ENCODE results near the gene SYNE1.
A peak's percentile ranks its signal among the peaks of the same experiment; 100 is the strongest.
"Not testable (repeated sequence)": the region's sequence is repeated elsewhere in the genome, so short reads cannot be mapped to it uniquely, and the experiment has no call there.

SYNE1 gene

DNA sequence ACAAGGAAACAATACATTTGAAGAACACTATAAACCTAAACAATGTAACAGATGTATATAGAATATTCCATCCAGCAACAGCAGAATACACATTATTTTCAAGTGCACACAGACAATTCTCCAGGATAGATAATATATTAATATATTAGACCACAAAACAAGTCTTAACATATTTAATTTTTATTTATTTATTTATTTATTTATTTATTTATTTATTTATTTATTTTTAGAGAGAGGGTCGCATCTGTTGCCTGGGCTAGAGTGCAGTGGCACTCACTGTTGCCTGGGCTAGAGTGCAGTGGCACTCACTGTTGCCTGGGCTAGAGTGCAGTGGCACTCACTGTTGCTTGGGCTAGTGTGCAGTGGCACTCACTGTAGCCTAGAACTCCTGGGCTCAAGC, 78.4 kb downstream of the SYNE1 start:
- DNase-seq: not testable (repeated sequence)

DNA sequence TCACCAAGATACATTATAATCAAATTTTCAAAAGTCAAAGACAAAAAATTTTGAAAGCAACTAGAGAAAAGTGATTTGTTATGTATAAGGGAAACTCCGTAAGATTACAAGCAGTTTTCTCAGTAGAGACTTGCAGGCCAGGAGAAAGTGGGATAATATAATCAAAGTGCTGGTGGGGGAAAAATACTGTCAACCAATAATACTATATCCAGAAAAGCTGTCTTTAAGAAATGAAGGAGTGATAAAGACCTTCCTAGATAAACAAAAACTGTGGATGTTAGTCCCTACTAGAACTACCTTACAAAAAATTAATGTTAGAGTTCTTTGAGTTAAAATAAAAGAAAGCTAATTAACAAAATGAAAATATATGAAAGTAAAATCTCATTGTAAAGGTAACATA, 79.7 kb downstream of the SYNE1 start:
- no peak for DNase-seq

DNA sequence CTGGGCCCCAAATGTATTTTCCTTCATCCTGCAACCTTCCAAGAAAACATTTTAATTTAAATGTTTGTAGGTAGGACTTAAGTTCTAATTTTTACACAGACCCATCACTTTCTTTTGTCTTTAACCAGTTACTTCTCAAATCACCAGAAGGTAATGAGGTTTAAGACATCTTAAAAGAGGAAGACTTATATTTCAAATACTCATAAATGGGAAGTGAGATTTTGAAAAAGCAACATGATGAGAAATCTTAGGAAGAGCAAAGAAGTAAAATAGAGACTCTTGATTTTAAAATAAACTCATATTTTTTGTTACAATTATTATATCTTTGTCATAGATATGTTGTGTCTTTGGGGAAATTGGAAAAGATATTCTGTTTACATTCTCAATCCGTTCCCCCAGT, 82.3 kb downstream of the SYNE1 start:
- no peak for DNase-seq

DNA sequence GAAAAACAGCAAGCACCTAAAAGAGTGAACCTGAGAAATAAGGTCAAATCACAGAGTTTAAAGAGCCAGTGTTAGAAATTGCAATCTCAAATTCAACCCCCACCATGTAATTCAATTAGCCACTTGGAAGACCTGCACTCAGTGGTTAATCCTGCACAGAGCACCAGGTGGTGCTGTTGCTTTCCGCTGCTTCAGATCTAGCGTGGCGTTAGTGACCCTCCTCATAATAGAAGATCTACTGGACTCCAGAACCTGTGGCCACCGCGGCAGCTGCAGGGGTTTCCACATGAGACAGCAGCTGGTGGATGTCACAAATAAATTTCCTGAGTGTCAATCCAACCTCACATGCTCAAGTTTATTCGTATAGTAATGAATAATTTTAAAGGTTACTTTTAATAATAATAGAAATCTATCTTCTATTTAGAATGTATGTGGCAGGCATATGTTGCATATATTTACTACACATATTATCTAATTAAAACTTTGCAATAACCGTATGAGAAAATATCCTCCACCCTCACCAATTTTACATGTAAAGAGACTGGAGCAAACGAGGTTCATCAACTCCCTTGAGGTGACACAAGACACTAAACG, 84.4 kb downstream of the SYNE1 start:
- peak; percentile 1 for DNase-seq

DNA sequence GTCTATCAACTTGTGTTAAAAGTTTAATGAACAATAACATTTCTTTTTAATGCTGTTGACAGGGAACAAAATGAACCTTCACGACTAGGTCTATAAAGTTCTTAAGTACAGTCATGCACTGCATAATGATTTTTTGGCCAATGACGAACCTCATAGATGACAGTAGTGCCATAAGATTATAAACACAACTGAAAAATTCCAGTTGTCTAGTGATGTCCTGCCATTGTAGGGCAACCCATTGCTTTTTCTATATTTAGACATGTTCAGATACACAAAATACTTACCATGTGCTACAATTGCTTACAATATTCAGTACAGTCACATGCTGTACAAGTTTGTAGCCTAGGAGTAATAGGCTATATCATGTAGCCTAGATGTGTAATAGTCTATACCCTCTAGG, 93.6 kb downstream of the SYNE1 start:
- no peak for DNase-seq

DNA sequence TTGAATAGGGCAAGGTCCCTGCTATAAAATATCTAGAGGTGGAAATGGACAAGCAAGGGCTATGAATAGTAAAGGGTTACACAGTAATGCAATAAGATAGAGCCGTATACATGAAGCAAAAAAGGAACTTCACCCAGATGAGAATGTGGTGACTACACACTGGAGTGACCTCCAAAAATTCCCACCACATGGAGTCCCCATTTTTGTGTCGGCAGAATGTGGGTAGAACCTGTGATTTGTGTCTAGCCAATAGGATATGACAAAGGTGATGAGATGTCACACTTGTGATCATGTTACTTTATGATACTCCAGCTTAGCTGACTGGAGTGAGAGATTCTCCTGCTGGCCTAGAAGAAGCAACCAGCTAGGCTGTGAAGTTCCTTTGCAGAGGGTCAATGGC, 96.8 kb downstream of the SYNE1 start:
- no peak for DNase-seq

DNA sequence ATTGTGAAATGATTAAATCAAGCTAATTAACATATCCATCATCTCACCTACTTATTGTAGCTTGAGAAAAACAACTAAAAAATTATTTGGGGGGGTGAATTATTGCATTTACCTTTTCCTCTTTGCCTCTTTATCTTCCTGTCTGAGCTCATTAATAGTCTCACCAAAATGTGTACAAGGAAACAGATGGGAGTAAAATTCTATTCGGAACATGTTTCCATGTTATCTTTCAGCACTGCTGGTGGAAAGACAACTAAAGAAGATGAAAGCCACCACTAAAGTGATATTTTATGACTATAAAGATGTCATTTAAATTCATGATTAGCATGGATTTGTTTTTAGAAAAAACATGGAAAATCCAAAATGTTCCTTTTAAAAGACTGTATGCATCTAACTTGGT, 102.6 kb downstream of the SYNE1 start:
- no peak for DNase-seq

DNA sequence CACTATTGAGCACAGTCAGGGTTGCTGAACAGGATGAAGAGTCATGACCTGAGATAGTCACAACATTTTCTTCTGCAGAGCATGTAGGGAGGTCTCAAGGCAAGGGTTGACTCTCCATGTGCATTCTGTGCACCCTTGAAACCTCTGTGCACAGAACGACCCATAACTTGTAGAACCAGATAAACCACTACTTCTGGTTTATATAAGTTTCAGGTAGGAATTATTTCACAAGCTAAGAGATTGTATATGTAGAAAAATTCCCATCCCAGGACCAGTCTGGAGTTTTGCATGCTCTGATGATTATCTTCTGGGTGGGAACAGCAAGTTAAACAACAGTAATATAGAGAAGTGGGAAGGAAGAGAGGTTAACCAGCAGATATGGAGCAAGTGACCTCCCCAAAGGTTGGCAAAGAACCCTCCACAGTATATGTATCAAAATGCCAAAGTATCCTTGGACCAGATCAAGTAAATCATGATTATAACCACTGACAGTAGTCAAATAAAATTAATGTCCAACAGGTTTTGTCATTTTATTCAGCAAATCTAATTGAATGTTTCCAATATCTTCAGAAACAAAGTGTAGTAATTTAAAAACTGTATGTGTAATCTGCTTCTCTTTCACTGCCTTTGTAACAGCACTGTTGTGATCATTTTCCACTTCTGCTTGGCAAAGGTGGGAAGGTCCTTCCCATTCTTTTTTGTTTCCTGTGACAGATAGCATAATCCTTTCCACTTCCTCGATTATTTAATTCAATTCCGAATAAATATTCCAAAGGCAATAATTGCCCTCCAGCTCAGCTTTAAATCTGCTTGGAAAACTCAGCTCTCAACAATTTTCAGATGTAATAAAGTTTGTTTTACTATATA, 104.4 kb downstream of the SYNE1 start:
- DNase-seq: no peak

DNA sequence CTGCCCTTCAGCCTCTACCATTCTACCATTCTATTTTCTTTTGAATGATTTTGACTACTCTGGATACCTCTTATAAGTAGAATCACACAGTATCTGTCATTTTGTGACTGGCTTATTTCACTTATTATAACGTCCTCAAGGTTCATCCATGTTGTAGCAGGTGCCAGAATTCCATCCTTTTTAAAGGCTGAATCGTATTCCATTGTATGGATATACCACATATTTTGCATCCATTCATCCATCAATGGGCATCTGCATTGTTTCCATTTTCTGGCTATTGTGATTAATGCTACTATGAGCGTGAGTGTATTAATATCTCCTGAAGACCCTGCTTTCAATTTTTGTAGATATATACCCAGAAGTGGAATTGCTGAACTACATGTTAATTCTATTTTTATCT, 105.5 kb downstream of the SYNE1 start:
- no peak for DNase-seq

DNA sequence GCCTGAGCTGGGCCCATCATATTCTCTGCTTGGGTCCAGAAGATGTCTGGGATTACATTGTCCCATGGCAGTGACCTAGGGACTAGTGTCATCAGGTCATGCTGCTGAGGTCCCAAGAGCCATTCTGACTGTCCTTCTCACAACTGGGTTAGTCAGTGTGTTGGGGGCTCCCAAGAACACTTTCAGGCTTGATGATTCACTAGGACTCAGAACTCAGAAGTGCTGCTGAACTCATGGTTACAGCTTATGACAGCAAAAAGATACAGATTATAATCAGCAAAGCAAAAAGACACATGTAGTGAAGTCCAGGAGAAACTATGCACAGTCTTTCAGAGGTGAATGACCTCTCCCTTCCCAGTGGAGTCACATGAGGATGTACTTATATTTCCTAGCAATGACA, 107.8 kb downstream of the SYNE1 start:
- no peak for DNase-seq

DNA sequence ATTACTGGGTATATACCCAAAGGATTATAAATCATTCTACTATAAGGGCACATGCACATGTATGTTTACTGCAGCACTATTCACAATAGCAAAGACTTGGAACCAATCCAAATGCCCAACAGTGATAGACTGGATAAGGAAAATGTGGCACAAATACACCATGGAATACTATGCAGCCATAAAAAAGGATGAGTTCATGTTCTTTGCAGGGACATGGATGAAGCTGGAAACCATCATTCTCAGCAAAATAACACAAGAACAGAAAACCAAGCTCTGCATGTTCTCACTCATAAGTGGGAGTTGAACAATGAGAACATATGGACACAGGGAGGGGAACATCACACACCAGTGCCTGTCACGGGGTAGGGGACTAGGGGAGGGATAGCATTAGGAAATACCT, 123.0 kb downstream of the SYNE1 start:
- DNase-seq: not testable (repeated sequence)

DNA sequence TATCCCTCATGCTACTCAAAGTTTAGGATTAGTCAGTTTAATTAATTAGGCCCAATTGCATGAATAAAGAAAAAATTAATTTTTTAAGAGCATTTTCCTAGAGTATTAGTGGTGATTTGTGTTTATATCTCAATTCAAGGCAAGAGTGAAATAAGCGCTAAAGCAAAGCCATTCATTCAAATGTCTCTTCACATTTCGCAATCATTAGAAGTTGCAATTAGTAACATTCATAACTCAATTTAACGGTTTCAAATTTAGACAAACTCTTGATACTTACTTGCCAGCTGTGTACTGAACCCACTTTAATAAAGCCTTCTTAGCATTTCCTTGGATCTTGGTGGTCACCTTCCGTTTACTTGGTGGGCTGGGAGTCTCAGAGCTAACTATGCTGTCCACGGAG, 127.2 kb downstream of the SYNE1 start:
- DNase-seq: no peak

DNA sequence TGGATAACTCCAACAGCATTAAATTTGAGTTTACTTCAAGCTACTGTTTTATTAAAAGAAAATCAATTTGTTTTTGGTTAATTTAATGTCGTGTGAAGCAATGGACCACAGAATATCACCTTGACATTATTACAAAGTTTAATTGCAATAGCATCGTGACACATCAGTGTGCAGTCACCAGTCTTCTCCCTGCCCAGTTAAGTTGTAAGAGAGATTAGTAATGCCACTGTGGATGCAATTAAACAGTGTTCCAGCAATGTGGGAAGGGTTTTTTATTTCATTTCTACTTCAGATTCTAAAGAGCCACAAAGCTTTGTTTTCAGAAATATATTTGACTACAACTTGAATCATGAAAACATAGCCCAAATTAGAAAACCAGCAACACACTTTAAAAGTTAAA, 128.7 kb downstream of the SYNE1 start:
- no peak for DNase-seq

DNA sequence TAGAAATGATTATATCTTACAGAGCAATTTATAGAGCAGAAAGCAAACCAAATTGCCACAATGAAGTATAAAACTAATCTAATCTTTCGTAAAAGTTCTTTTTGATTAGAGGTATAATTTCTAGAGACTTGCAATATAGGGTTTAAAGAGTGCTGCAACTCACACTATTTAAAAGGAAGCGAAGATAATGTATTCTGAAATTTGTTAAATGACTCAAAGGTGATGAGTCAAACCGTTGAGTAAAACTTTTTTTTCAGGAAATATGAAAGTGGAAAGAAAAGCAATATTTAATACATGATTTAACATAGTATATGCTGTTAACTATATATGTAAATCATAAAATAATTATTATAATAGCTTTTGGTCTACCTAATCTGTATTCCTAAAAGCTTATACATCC, 133.6 kb downstream of the SYNE1 start:
- DNase-seq: no peak

DNA sequence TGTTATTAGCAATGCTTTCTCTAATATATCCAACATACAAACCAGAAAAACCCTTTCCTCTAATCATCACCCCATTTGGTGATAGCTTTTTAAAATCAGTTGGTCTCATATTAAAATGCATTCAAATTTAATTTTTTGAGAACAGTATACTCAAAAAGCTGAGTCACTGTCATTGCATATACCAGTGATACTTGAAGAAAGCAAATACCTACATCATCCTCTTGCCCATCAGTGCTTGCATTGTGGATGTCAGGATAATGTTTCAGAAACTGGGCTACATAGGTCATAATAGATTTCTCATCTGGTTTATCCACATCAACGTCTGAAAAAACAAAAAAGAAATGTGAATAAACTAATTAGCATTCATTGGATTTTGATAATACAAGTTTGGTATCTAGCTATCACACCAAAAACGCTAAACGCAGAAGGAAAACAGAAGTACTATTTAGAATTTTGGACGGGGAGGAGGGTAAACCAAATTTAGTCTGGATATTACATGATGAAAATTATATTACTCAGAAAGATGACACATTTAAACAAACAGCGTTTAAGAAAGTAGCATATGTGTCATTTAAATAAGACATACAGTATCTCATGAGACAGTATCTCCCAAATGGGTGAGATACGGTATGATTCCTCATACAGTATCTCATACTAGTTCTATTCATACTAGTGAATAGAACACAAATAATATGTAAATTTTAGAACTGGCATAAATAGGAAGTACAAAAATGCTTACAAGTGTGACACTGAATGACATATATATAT, 134.6 kb downstream of the SYNE1 start:
- DNase-seq: no peak

DNA sequence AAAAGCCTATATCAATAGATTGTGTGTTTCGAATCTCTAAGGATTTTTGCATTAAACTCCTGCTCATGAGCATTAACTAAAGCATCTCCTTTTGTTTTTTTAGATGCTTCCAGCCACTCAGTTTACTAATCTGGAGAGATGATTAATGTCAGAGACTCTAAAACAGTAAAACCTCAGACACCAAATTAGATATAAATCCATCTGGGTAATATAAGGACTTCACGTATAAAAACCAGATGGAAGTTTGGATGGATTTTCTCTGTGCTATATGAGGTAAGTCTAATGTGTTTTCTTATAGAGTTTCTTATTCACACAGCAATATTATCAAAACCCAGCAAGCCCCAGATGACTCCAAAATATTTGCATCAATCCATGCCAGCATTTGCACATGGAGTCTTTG, 137.2 kb downstream of the SYNE1 start:
- no peak for DNase-seq

DNA sequence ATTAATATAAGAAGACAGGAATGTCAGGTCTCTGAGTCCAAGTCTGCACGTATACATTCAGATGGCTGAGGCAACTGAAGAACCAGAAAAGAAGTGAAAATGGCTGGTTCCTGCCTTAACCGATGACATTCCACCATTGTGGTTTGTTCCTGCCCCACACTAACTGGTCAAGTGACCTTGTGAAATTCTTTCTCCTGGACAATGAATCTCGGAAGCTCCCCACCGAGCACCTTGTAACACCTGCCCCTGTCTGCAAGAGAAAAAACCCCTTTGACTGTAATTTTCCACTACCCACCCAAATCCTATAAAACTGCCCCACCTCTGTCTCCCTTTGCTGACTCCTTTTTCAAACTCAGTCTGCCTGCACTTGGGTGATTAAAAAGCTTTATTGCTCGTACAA, 140.4 kb downstream of the SYNE1 start:
- DNase-seq: no peak

DNA sequence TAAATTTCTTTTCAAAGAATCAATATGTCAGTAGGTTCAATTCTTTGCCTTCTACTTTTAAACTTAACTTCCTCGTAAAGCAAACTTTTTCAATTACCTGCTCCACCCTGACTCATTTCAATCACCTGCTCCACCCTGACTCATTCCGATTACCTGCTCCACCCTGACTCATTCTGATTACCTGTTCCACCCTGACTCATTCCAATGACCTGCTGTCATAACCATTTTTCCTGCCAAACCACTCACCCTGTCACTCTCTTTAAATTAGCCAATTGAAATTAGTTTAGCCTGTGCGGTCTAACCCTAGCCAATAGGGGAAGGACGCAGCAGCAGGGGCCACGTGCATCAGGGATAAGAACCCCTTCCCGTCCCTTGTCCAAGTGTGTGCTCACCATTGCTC, 141.7 kb downstream of the SYNE1 start:
- DNase-seq: not testable (repeated sequence)

DNA sequence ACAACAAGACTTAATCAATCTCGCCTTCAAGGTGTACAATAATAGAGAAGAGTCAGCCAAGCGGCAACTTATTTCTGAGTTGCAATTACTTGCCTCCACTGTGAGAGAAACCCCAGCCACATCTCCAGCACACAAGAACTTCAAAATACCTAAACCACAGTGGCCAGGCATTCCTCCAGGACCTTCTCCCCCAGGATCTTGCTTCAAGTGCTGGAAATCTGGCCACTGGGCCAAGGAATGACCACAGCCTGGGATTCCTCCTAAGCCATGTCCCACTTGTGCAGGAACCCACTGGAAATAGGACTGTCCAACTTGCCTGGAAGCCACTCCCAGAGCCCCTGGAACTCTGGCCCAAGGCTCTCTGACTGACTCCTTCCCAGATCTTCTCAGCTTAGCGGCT, 144.9 kb downstream of the SYNE1 start:
- DNase-seq: not testable (repeated sequence)

DNA sequence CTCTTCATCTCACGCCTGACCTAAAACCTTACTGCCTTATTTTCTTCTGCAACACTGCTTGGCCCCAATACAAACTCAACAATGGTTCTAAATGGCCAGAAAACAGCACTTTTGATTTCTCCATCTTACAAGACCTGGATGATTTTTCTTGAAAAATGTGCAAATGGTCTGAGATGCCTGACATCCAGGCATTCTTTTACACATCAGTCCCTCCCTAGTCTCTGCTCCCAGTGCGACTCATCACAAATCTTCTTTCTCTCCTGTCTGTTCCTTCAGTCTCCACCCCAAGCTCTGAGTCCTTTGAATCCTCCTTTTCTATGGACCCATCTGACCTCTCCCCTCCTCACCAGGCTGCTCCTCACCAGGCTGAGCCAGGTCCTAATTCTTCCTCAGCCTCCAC, 145.7 kb downstream of the SYNE1 start:
- not testable (repeated sequence) for DNase-seq

DNA sequence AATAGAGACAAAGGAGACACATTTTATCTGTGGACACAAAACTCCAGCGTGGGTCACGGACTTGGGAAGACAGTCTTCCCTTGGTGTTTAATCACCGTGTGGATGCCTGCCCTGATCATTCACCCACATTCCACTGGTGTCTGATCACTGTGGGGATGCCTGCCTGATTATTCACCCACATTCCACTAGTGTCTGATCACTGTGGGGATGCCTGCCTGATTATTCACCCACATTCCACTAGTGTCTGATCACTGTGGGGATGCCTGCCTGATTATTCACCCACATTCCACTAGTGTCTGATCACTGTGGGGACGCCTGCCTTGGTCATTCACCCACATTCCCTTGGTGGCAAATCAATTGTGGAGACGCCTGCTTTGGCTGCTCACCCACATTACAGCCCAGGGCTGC, 146.2 kb downstream of the SYNE1 start:
- DNase-seq: not testable (repeated sequence)

DNA sequence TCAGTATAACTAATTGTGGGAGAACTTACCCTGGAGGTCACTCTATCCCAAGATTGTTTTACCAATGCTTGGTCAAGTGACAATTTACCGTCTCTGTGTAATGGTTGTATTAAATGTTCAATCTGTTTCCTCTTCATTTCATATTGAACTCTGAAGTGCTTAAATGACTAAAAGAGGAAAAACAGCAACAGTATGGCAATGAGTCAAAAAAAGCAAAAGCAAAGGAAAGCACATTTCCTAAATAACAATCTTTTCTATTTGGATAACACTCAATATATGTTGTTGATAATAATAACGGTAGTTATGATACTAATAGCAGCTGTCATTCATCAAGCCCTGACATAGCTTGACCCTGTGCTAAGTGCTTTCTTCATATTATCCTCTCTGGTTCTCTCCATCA, 152.4 kb downstream of the SYNE1 start:
- DNase-seq: no peak

DNA sequence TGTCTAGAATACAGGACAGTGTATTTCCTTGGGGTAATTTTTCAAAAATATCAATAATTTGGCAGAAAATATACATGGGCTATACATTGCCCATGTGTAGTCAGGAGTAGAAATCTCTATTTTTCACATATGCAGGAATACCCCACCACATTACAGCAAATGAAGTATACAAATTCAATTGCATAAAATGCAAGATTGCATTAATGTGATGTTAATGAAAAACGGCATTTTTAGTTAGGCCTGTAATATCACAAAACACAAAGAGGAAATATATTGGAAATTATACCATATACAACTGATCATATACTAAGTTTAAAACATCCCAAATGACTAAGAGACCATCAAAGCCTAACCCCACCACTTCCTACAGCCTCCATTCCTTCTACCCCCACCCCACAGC, 154.9 kb downstream of the SYNE1 start:
- no peak for DNase-seq

Data from stimulated activated CD4-positive, alpha-beta T cell treated with anti-CD3 and anti-CD28 coated beads, Interleukin-12 subunit alpha, Interleukin-12 subunit beta, amount 100 ng/mL, for 4 hours (primary cell).